ENCODE data around the gene RAB29. TPM values are rescaled to one million over a fixed set of nuclear protein-coding genes. Genes with fewer than 3 reads are reported as not detected.
A peak's percentile ranks its signal among the peaks of the same experiment; 100 is the strongest.
"Not testable (repeated sequence)": the region's sequence is repeated elsewhere in the genome, so short reads cannot be mapped to it uniquely, and the experiment has no call there.

Gene RAB29
- total RNA-seq, result 6.5 TPM

- no peak for FAIRE-seq
- DNase-seq (ENCODE audit: low spot score in 2 of 2), result peak; percentile 77 to 78
These were observed at the start of gene RAB29 for GRCh38 chr1:205775015-205775716. RAB29 (minus strand) TSS chr1:205775482; CDS start chr1:205774956, 526 bp downstream.

GRCh38 chr1:205824180-205824579 lies 48.9 kb upstream of the RAB29 start:
- FAIRE-seq, result no peak
- DNase-seq (ENCODE audit: low spot score in 2 of 2), result no peak

- FAIRE-seq; DNase-seq (ENCODE audit: low spot score in 2 of 2): not testable (repeated sequence)
These were observed 48.0 kb upstream of the RAB29 start for GRCh38 chr1:205823260-205823659.

GRCh38 chr1:205822397-205822796 lies 47.1 kb upstream of the RAB29 start:
- DNase-seq (ENCODE audit: low spot score in 2 of 2) (no peak), FAIRE-seq (no peak)

- DNase-seq (ENCODE audit: low spot score in 2 of 2) (no peak), FAIRE-seq (no peak)
These were observed 42.7 kb upstream of the RAB29 start for GRCh38 chr1:205817988-205818387.

GRCh38 chr1:205817364-205817763 lies 42.1 kb upstream of the RAB29 start:
- no peak for FAIRE-seq
- no peak for DNase-seq (ENCODE audit: low spot score in 2 of 2)

GRCh38 chr1:205813755-205814058 lies 38.4 kb upstream of the RAB29 start:
- DNase-seq (ENCODE audit: low spot score in 2 of 2), result no peak
- no peak for FAIRE-seq

- peak; percentile 99 to 100 for DNase-seq (ENCODE audit: low spot score in 2 of 2)
- FAIRE-seq, result no peak
These were observed 37.8 kb upstream of the RAB29 start, which contains the start of gene SLC41A1 for GRCh38 chr1:205812878-205813754. SLC41A1 (minus strand) TSS chr1:205813198; CDS start chr1:205810441, 2,757 bp downstream.

- peak in 1 of 2 donors; percentile 26 for DNase-seq (ENCODE audit: low spot score in 2 of 2)
These were observed 37.1 kb upstream of the RAB29 start for GRCh38 chr1:205812271-205812877.

GRCh38 chr1:205811660-205812059 lies 36.4 kb upstream of the RAB29 start:
- DNase-seq (ENCODE audit: low spot score in 2 of 2) (peak; percentile 44 to 48), FAIRE-seq (no peak)

More at GRCh38 chr1:205812271-205812877, 37.1 kb upstream of the RAB29 start:
- no peak for FAIRE-seq

GRCh38 chr1:205810448-205811157 lies 35.3 kb upstream of the RAB29 start:
- no peak for FAIRE-seq
- DNase-seq (ENCODE audit: low spot score in 2 of 2), result peak in 1 of 2 donors; percentile 44

GRCh38 chr1:205809942-205810345 lies 34.7 kb upstream of the RAB29 start:
- FAIRE-seq (no peak), DNase-seq (ENCODE audit: low spot score in 2 of 2) (no peak)

- FAIRE-seq (no peak), DNase-seq (ENCODE audit: low spot score in 2 of 2) (no peak)
These were observed 34.2 kb upstream of the RAB29 start for GRCh38 chr1:205809469-205809868.

- DNase-seq (ENCODE audit: low spot score in 2 of 2) (no peak), FAIRE-seq (no peak)
These were observed 29.9 kb upstream of the RAB29 start for GRCh38 chr1:205805082-205805711.

GRCh38 chr1:205804605-205805004 lies 29.3 kb upstream of the RAB29 start:
- DNase-seq (ENCODE audit: low spot score in 2 of 2), result no peak
- no peak for FAIRE-seq

GRCh38 chr1:205803986-205804385 lies 28.7 kb upstream of the RAB29 start:
- FAIRE-seq, result no peak
- no peak for DNase-seq (ENCODE audit: low spot score in 2 of 2)

GRCh38 chr1:205802060-205802459 lies 26.8 kb upstream of the RAB29 start:
- FAIRE-seq (no peak), DNase-seq (ENCODE audit: low spot score in 2 of 2) (no peak)

- no peak for FAIRE-seq
- no peak for DNase-seq (ENCODE audit: low spot score in 2 of 2)
These were observed 25.9 kb upstream of the RAB29 start for GRCh38 chr1:205800981-205801703.

- DNase-seq (ENCODE audit: low spot score in 2 of 2) (no peak), FAIRE-seq (no peak)
These were observed 25.1 kb upstream of the RAB29 start for GRCh38 chr1:205800427-205800826.

All from frontal cortex (tissue), 4 donors.